ENCODE data around the gene PHKB.

DNA sequence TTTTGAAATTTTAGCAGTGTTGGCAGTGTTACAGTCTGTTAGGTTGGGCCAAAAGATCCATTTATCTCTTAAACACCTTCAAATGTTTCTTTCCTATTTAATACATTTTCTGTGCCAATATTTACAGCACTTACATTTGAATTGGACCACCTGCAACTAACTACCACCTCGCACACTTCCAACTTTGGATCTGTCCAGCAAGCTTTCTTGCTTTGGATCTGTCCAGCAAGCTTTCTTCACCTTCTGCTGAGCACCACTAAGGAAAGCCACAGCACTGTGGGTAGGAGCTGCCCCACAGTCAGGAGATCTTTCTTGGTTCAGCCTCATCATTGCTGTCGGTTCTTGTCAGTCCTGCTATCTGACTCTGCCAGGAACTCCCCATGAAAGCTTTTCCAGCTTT, 129.3 kb downstream of the PHKB start:
- TF ChIP-seq, protein P1, sequence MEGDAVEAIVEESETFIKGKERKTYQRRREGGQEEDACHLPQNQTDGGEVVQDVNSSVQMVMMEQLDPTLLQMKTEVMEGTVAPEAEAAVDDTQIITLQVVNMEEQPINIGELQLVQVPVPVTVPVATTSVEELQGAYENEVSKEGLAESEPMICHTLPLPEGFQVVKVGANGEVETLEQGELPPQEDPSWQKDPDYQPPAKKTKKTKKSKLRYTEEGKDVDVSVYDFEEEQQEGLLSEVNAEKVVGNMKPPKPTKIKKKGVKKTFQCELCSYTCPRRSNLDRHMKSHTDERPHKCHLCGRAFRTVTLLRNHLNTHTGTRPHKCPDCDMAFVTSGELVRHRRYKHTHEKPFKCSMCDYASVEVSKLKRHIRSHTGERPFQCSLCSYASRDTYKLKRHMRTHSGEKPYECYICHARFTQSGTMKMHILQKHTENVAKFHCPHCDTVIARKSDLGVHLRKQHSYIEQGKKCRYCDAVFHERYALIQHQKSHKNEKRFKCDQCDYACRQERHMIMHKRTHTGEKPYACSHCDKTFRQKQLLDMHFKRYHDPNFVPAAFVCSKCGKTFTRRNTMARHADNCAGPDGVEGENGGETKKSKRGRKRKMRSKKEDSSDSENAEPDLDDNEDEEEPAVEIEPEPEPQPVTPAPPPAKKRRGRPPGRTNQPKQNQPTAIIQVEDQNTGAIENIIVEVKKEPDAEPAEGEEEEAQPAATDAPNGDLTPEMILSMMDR (IDR thresholded peaks at IDR 0.05), result no peak
- TF ChIP-seq EZH2 (IDR thresholded peaks at IDR 0.05; ENCODE audit: borderline replicate concordance, insufficient read depth, low read depth, low read length, poor library complexity, severe bottlenecking), result no peak

Measured in B cell (primary cell).